HG03469 (cell line): ENCODE results near the gene VSTM1.
"Not testable (repeated sequence)": the region's sequence is repeated elsewhere in the genome, so short reads cannot be mapped to it uniquely, and the experiment has no call there.

ENCODE experiments used
- ATAC-seq: cut with Tn5 transposase; IDR thresholded peaks from one replicate; pipeline ENCODE4 v1.9.1; 2021; ENCODE audit warnings: mild to moderate bottlenecking, moderate library complexity, moderate number of reproducible peaks; ENCODE audit not compliant: unreplicated experiment

VSTM1 gene

GRCh38 chr19:54074851-54075250 is 11.2 kb upstream of the VSTM1 start:
- no peak for ATAC-seq

- ATAC-seq: no peak
Measured at GRCh38 chr19:54073829-54074228, 10.1 kb upstream of the VSTM1 start.

- ATAC-seq: no peak
Measured at GRCh38 chr19:54069470-54069869, 5.8 kb upstream of the VSTM1 start.

- no peak for ATAC-seq
Measured at GRCh38 chr19:54062643-54063042, 1.1 kb downstream of the VSTM1 start.

- no peak for ATAC-seq
Measured at GRCh38 chr19:54047616-54048015, 16.1 kb downstream of the VSTM1 start.

- no peak for ATAC-seq
Measured at GRCh38 chr19:54045771-54046170, 17.9 kb downstream of the VSTM1 start.

- ATAC-seq: no peak
Measured at GRCh38 chr19:54042989-54043388, 20.7 kb downstream of the VSTM1 start.

GRCh38 chr19:54041969-54042606 is 21.6 kb downstream of the VSTM1 start:
- no peak for ATAC-seq

- no peak for ATAC-seq
Measured at GRCh38 chr19:54040003-54040402, 23.7 kb downstream of the VSTM1 start.

GRCh38 chr19:54036542-54036941 is 27.2 kb downstream of the VSTM1 start:
- not testable (repeated sequence) for ATAC-seq

GRCh38 chr19:54035215-54036178 is 28.2 kb downstream of the VSTM1 start:
- no peak for ATAC-seq

GRCh38 chr19:54030895-54031586 is 32.7 kb downstream of the VSTM1 start:
- ATAC-seq: no peak

GRCh38 chr19:54029930-54030490 is 33.7 kb downstream of the VSTM1 start:
- no peak for ATAC-seq

GRCh38 chr19:54029301-54029700 is 34.4 kb downstream of the VSTM1 start:
- no peak for ATAC-seq

- ATAC-seq: no peak
Measured at GRCh38 chr19:54026656-54027055, 37.0 kb downstream of the VSTM1 start.

GRCh38 chr19:54024660-54025059 is 39.0 kb downstream of the VSTM1 start:
- no peak for ATAC-seq

- ATAC-seq: no peak
Measured at GRCh38 chr19:54023191-54023590, 40.5 kb downstream of the VSTM1 start.

GRCh38 chr19:54021932-54022331 is 41.8 kb downstream of the VSTM1 start:
- ATAC-seq: no peak

GRCh38 chr19:54021363-54021762 is 42.3 kb downstream of the VSTM1 start:
- no peak for ATAC-seq

- no peak for ATAC-seq
Measured at GRCh38 chr19:54017261-54017660, 46.4 kb downstream of the VSTM1 start.

GRCh38 chr19:54014920-54015560 is 48.7 kb downstream of the VSTM1 start:
- no peak for ATAC-seq
